ENCODE data around the gene ANO6. TPM values are rescaled to one million over a fixed set of nuclear protein-coding genes. Genes with fewer than 3 reads are reported as not detected.

Gene ANO6
- total RNA-seq, 4 donors from 2014 or later = 16.9 to 23.0 (median 20.4) TPM

DNA sequence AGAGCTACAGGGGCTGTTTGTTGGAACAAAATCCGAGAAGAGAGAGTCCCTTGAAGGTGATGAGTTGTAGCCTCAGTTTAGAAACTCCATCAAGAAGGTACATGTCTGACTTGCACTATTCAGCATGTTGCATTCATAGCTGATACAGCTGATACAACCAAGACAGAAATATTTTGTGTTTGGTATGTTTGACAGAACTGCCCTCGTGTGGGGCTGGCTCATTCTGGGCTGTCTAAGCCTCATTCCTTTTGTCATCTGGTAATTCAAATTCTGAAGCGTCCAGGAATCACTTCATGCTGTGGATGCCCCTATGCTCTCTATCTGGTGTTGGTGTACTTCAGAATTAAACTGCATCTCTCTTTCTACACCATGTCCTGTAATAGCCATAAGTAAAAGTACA, 126.3 kb downstream of the ANO6 start:
- Histone ChIP-seq H3K4me1 (peaks cover 0 to 5% (median under 1%) of the 10 kb centered on the region in 4 donors), H3K27ac (no peak overlapping the region), H3K27me3 (no peaks in the 10 kb centered on the region), H3K9me3 (no peaks in the 10 kb centered on the region), H3K4me3 (no peak overlapping the region), H3K36me3 (no peaks in the 10 kb centered on the region)
- no peak for DNase-seq
- intact Hi-C loops (cut with DNase I; ENCODE audit: low total_unique reads) (no loop called here), in situ Hi-C loops (cut with MboI; ENCODE audit: low pct_ligation_motif_present in 1 of 4, low pct_unique_long_range_greater_than_20kb in 1 of 4, low sequenced_read_pairs in 3 of 4) (no loop called here)
- WGBS, 2 donors (ENCODE audit: low coverage in 1 of 2) = 81 to 84% methylated on average over 3 of the region's 3 CpGs
- TF ChIP-seq POLR2A (IDR thresholded peaks at IDR 0.05) (no peak), EP300 (IDR thresholded peaks at IDR 0.05; ENCODE audit: low read depth) (no peak)
- TF ChIP-seq, protein P1, sequence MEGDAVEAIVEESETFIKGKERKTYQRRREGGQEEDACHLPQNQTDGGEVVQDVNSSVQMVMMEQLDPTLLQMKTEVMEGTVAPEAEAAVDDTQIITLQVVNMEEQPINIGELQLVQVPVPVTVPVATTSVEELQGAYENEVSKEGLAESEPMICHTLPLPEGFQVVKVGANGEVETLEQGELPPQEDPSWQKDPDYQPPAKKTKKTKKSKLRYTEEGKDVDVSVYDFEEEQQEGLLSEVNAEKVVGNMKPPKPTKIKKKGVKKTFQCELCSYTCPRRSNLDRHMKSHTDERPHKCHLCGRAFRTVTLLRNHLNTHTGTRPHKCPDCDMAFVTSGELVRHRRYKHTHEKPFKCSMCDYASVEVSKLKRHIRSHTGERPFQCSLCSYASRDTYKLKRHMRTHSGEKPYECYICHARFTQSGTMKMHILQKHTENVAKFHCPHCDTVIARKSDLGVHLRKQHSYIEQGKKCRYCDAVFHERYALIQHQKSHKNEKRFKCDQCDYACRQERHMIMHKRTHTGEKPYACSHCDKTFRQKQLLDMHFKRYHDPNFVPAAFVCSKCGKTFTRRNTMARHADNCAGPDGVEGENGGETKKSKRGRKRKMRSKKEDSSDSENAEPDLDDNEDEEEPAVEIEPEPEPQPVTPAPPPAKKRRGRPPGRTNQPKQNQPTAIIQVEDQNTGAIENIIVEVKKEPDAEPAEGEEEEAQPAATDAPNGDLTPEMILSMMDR (IDR thresholded peaks at IDR 0.05) = no peak

DNA sequence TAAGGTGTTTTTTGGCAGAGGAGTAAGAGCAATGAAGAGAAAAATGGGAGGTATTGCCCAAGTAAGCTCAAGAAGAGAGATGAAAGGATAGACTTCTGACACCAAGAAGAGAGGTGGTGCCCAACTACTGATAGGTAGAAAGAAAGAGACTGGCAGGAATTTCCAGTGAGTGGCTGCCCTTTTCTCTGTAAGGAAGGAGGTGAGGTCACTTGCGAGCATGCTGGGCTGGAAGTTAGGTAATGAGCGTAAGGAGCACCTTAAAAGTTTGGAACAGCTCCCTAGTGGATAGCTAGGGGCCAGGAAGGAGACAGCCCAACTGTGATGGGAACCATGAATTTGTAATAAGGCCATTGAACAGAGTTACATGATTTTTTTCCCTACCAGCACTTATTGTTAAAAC, 127.0 kb downstream of the ANO6 start:
- Histone ChIP-seq H3K27ac (no peak overlapping the region), H3K4me1 (peaks cover 0 to 5% (median 0%) of the 10 kb centered on the region in 4 donors), H3K27me3 (no peaks in the 10 kb centered on the region), H3K4me3 (no peak overlapping the region), H3K9me3 (no peaks in the 10 kb centered on the region), H3K36me3 (no peaks in the 10 kb centered on the region)
- in situ Hi-C loops (cut with MboI; ENCODE audit: low pct_ligation_motif_present in 1 of 4, low pct_unique_long_range_greater_than_20kb in 1 of 4, low sequenced_read_pairs in 3 of 4) (no loop called here), intact Hi-C loops (cut with DNase I; ENCODE audit: low total_unique reads) (no loop called here)
- DNase-seq = no peak
- TF ChIP-seq POLR2AphosphoS5 (IDR thresholded peaks at IDR 0.05) (no peak), POLR2A (IDR thresholded peaks at IDR 0.05) (no peak), EP300 (IDR thresholded peaks at IDR 0.05; ENCODE audit: low read depth) (no peak)
- TF ChIP-seq, protein P1 (IDR thresholded peaks at IDR 0.05) = no peak
- WGBS, 2 donors (ENCODE audit: low coverage in 1 of 2) = 95% methylated on average over 2 of the region's 2 CpGs; no CpG with 5 or more reads in 1 of the 2 donors

DNA sequence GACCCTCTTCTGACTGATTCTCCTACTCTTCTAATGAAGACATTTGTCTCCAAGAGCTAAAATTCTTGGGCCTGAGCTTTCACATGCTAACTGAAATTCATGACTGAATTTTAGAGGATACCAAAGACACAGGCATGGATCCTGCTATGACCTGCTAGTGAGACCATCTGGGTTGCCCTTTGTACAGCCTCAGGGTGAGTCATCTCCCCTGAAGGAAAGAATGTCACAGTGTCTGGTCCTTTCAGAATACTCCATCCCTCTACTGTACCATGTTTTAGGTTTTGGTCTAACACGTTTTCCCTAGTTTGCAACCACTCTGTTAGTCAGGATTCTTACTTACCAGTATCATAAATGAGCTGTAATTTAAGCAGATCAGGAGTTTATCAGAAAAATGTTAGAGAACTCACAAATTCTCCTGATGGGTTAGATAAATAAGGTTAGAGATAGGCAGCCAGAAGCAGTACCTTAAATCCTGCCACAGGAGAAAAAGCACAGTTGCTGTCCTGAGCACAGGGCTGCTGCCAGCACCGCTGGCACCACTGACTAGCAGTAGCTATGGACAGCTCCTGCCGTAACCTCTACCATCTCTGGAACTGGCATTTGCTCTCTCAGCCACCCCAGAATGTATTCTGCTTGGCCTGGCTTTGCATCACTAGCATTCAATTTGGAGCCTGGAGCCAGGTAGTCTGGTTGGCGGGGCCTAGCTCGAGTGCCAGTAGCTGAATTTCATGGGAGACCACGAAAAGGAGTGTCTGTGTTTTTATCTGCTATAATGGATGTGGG, 127.6 kb downstream of the ANO6 start:
- in situ Hi-C loops (cut with MboI; ENCODE audit: low pct_ligation_motif_present in 1 of 4, low pct_unique_long_range_greater_than_20kb in 1 of 4, low sequenced_read_pairs in 3 of 4) (no loop called here), intact Hi-C loops (cut with DNase I; ENCODE audit: low total_unique reads) (no loop called here)
- peaks cover 0 to under 1% (median 0%) of the 10 kb centered on the region in 4 donors for H3K4me1 ChIP-seq
- DNase-seq = no peak
- no peaks in the 10 kb centered on the region for H3K27me3 ChIP-seq
- no peak overlapping the region for H3K4me3 ChIP-seq
- TF ChIP-seq EP300 (IDR thresholded peaks at IDR 0.05; ENCODE audit: low read depth) (no peak), POLR2A (IDR thresholded peaks at IDR 0.05) (no peak), POLR2AphosphoS5 (IDR thresholded peaks at IDR 0.05) (no peak)
- TF ChIP-seq, protein P1 (IDR thresholded peaks at IDR 0.05) = no peak
- WGBS, 2 donors (ENCODE audit: low coverage in 1 of 2) = 87 to 92% methylated on average over 3 to 6 of the region's 6 CpGs
- no peaks in the 10 kb centered on the region for H3K36me3 ChIP-seq
- H3K9me3 ChIP-seq = no peaks in the 10 kb centered on the region
- H3K27ac ChIP-seq = no peak overlapping the region

DNA sequence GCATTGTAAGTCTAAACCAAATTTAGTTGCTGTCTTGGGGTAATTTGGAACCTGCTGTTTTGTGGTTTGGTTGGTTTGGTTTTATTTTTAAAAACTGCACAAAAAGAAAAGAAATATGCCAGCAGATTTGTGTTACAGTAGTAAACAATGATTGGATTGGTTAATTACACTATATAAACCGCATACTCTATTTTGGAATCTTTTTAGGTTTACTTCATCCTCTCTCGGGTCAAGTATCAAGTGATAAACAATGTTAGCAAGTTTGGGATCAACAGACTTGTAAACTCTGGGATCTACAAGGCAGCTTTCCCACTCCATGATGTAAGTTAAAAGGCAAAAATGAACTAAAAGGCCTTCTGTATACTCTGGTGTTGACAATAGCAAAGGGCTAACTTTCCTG, 132.4 kb downstream of the ANO6 start:
- no peaks in the 10 kb centered on the region for H3K9me3 ChIP-seq
- WGBS, 2 donors (ENCODE audit: low coverage in 1 of 2) = 80 to 93% methylated on average over 2 of the region's 2 CpGs
- intact Hi-C loops (cut with DNase I; ENCODE audit: low total_unique reads) = no loop called here
- in situ Hi-C loops (cut with MboI; ENCODE audit: low pct_ligation_motif_present in 1 of 4, low pct_unique_long_range_greater_than_20kb in 1 of 4, low sequenced_read_pairs in 3 of 4) = no loop called here
- no peaks in the 10 kb centered on the region for H3K27me3 ChIP-seq
- no peak overlapping the region for H3K27ac ChIP-seq
- H3K36me3 ChIP-seq = no peaks in the 10 kb centered on the region
- H3K4me3 ChIP-seq = no peak overlapping the region
- no peaks in the 10 kb centered on the region for H3K4me1 ChIP-seq
- no peak for DNase-seq
- TF ChIP-seq POLR2A (IDR thresholded peaks at IDR 0.05) (no peak), POLR2AphosphoS5 (IDR thresholded peaks at IDR 0.05) (no peak), EP300 (IDR thresholded peaks at IDR 0.05; ENCODE audit: low read depth) (no peak)
- TF ChIP-seq, protein P1 (IDR thresholded peaks at IDR 0.05) = no peak
